Liver (tissue), 9 donors: ENCODE data around the gene EDA. TPM values are rescaled to one million over a fixed set of nuclear protein-coding genes. Genes with fewer than 3 reads are reported as not detected.

Experiments used
- DNase-seq: peaks from one replicate; pipeline ENCODE4 v3.0.0-alpha.2; 2017; ENCODE audit warnings: low spot score
- H3K27ac ChIP-seq, 2 donors: one replicate each; pipeline ENCODE4 v1.7.0; 2013; ENCODE audit warnings: inconsistent platforms in 2 of 2, low read length in 2 of 2, control low read depth in 1 of 2, low read depth in 1 of 2, mild to moderate bottlenecking in 1 of 2
- H3K27me3 ChIP-seq, 4 donors: one replicate each; pipeline versions ENCODE4 v1.6.1 to v1.7.0; 2013; ENCODE audit warnings: low read length in 3 of 4, inconsistent platforms in 1 of 4, mild to moderate bottlenecking in 1 of 4, moderate library complexity in 1 of 4; ENCODE audit not compliant: control insufficient read depth in 4 of 4, insufficient read depth in 4 of 4
- H3K36me3 ChIP-seq, 4 donors: one replicate each; pipeline versions ENCODE4 v1.6.1 to v1.7.0; 2013; ENCODE audit warnings: low read length in 3 of 4, mild to moderate bottlenecking in 3 of 4, low read depth in 1 of 4, moderate library complexity in 1 of 4; ENCODE audit not compliant: control insufficient read depth in 4 of 4, insufficient read depth in 3 of 4
- H3K4me1 ChIP-seq, 4 donors: one replicate each; pipeline versions ENCODE4 v1.6.1 to v1.7.0; 2013; ENCODE audit warnings: low read length in 3 of 4, mild to moderate bottlenecking in 3 of 4, moderate library complexity in 1 of 4; ENCODE audit not compliant: control insufficient read depth in 4 of 4, insufficient read depth in 4 of 4
- H3K4me3 ChIP-seq, 3 donors: one replicate each; pipeline versions ENCODE4 v1.6.1 to v1.7.0; 2013; ENCODE audit warnings: low read length in 3 of 3, control low read depth in 1 of 3, low read depth in 1 of 3, mild to moderate bottlenecking in 1 of 3
- H3K9ac ChIP-seq, 2 donors: one replicate each; pipeline ENCODE4 v1.7.0; 2013; ENCODE audit warnings: low read length in 2 of 2, mild to moderate bottlenecking in 2 of 2, moderate library complexity in 2 of 2, control low read depth in 1 of 2, low read depth in 1 of 2
- H3K9me3 ChIP-seq, 4 donors: one replicate each; pipeline versions ENCODE4 v1.6.1 to v1.7.0; 2013; ENCODE audit warnings: low read length in 3 of 4; ENCODE audit not compliant: control insufficient read depth in 4 of 4
- CTCF ChIP-seq: fragments of 150-350 bp; IDR thresholded peaks from 2 replicates; pipeline ENCODE4 v1.5.1; 2017; ENCODE audit warnings: improper control_type of control experiment, low read depth, low read length; ENCODE audit not compliant: missing input control
- EGR1 ChIP-seq, 2 donors: IDR thresholded peaks; 2 replicates each; pipeline ENCODE4 v1.6.1; 2016 to 2018; ENCODE audit warnings: antibody characterized with exemption in 2 of 2, low read depth in 2 of 2
- FOXA1 ChIP-seq: IDR thresholded peaks from 2 replicates; pipeline ENCODE4 v1.6.1; 2016; ENCODE audit warnings: antibody characterized with exemption
- FOXA2 ChIP-seq: IDR thresholded peaks from 2 replicates; pipeline ENCODE4 v1.6.1; 2016; ENCODE audit warnings: antibody characterized with exemption
- GABPA ChIP-seq, 2 donors: IDR thresholded peaks in 1 of 2; conservative IDR thresholded peaks in 1 of 2; 2 replicates each; pipeline ENCODE4 v1.6.1; 2016; ENCODE audit warnings: antibody characterized with exemption in 2 of 2, mild to moderate bottlenecking in 1 of 2, moderate library complexity in 1 of 2
- HNF4A ChIP-seq, 2 donors: conservative IDR thresholded peaks; 2 replicates each; pipeline ENCODE4 v1.6.1; 2016; ENCODE audit warnings: antibody characterized with exemption in 2 of 2, mild to moderate bottlenecking in 2 of 2
- HNF4G ChIP-seq: IDR thresholded peaks from 2 replicates; pipeline ENCODE4 v1.6.1; 2016; ENCODE audit warnings: antibody characterized with exemption
- JUND ChIP-seq, 2 donors: IDR thresholded peaks; 2 replicates each; pipeline ENCODE4 v1.6.1; 2016; ENCODE audit warnings: antibody characterized with exemption in 2 of 2
- NR2F2 ChIP-seq: IDR thresholded peaks from 2 replicates; pipeline ENCODE4 v1.6.1; 2016; ENCODE audit warnings: antibody characterized with exemption
- RAD21 ChIP-seq, 2 donors: IDR thresholded peaks; 2 replicates each; pipeline ENCODE4 v1.6.1; 2016; ENCODE audit warnings: antibody characterized with exemption in 2 of 2, mild to moderate bottlenecking in 2 of 2
- REST ChIP-seq: IDR thresholded peaks from 2 replicates; pipeline ENCODE4 v1.6.1; 2016; ENCODE audit warnings: antibody characterized with exemption, mild to moderate bottlenecking
- RXRA ChIP-seq, 2 donors: IDR thresholded peaks; 2 replicates each; pipeline ENCODE4 v1.6.1; 2017 to 2018; ENCODE audit warnings: antibody characterized with exemption in 2 of 2, mild to moderate bottlenecking in 1 of 2
- SP1 ChIP-seq: IDR thresholded peaks from 2 replicates; pipeline ENCODE4 v1.6.1; 2018; ENCODE audit warnings: antibody characterized with exemption, mild to moderate bottlenecking
- TAF1 ChIP-seq: conservative IDR thresholded peaks from 2 replicates; pipeline ENCODE4 v1.6.1; 2016; ENCODE audit warnings: antibody characterized with exemption, mild to moderate bottlenecking
- YY1 ChIP-seq: IDR thresholded peaks from 2 replicates; pipeline ENCODE4 v1.6.1; 2016; ENCODE audit warnings: antibody characterized with exemption, mild to moderate bottlenecking
- ZBTB33 ChIP-seq: IDR thresholded peaks from 2 replicates; pipeline ENCODE4 v1.6.1; 2016; ENCODE audit warnings: antibody characterized with exemption
- WGBS: extraction: QIAGEN DNeasy Blood & Tissue Kit; methylation state at CpG from one replicate; pipeline ENCODE4 v1.1.7; 2013; 5-methylcytosine and 5-hydroxymethylcytosine counted together
- polyA plus RNA-seq, 2 donors: library from polyadenylated mRNA; stranded (reverse) in 1 of 2; unstranded in 1 of 2; fragments of 200-250 nt in 1 of 2; fragments of >200 nt in 1 of 2; fragmentation: Nextera tagmentation in 1 of 2; extraction: Ambion mirVana in 1 of 2; gene quantifications; one replicate each; pipeline versions ENCODE4 v1.2.1 to v1.2.3, GENCODE V29; 2013 to 2015
- total RNA-seq, 2 donors: library from RNA; depleted of rRNA; stranded (reverse); fragments of >200 nt; gene quantifications; one replicate each; pipeline ENCODE4 v1.2.3, GENCODE V29; 2014
- TF ChIP-seq, protein P1 (sequence below): IDR thresholded peaks from 2 replicates; pipeline ENCODE4 v1.6.1; 2016; ENCODE audit warnings: antibody characterized with exemption
- TF ChIP-seq, protein P2 (sequence below): IDR thresholded peaks from 2 replicates; pipeline ENCODE4 v1.6.1; 2016; ENCODE audit warnings: antibody characterized with exemption
- donor health status: healthy.
- donor health status: healthy.
- donor health status: healthy.
- donor health status: healthy.
- donor health status: healthy.

EDA gene
- total and polyA plus RNA-seq, 4 donors = 0.39 to 2.6 (median 1.5) TPM

DNA sequence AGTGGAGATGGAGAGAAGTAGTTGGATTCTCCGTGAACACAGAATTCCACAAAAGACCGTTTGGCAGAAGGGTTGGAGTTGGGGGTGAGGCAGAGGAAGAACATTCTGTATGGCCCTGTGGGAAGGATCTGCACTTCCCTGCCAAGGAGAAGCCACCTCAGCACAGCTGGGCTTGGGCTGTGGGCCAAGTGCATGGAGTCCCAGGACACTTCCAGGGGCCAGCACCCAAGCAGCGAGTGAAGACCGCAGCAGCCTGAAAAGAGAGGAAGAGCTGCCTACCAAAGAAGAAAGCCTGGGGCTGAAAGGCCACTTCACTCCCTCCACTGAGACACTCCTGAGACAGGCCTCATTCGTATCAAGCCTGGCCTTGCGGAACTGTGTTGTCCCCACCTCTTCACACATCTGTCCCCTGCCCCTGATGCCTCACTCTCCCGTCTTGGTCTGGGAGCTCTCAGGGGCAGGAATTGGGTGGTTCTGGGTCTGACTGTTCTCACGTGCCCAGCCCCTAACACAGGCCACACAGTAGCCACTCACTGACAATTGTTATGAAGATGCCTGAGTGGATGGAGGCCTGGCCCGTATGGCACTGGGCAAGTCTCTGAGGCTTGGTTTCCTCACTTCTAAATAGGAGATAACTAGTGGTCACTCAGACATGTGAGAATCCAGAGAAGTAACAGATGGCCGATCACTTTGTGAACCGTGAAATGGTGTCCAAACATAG is 437.1 kb downstream of the EDA start:
- WGBS = 85% methylated on average over 11 of the region's 11 CpGs
- Histone ChIP-seq H3K36me3 (no peaks in the 10 kb centered on the region), H3K9me3 (no peaks in the 10 kb centered on the region), H3K27me3 (no peaks in the 10 kb centered on the region), H3K4me1 (no peaks in the 10 kb centered on the region), H3K27ac (no peak overlapping the region), H3K9ac (no peak overlapping the region), H3K4me3 (no peak overlapping the region)
- TF ChIP-seq, protein P1, sequence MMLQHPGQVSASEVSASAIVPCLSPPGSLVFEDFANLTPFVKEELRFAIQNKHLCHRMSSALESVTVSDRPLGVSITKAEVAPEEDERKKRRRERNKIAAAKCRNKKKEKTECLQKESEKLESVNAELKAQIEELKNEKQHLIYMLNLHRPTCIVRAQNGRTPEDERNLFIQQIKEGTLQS = no peak
- no peak for TF ChIP-seq CTCF
- TF ChIP-seq ZBTB33 = no peak
- TF ChIP-seq RXRA (IDR thresholded peaks at IDR 0.05) = no peak
- TF ChIP-seq, protein P2, sequence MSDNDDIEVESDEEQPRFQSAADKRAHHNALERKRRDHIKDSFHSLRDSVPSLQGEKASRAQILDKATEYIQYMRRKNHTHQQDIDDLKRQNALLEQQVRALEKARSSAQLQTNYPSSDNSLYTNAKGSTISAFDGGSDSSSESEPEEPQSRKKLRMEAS = no peak
- TF ChIP-seq YY1 = no peak
- no peak for TF ChIP-seq RAD21 (IDR thresholded peaks at IDR 0.05)
- no peak for TF ChIP-seq SP1
- TF ChIP-seq HNF4G = no peak
- no peak for TF ChIP-seq HNF4A (conservative IDR thresholded peaks at IDR 0.05)
- no peak for TF ChIP-seq GABPA (IDR thresholded peaks at IDR 0.05 in 1 of 2, conservative IDR thresholded peaks at IDR 0.05 in 1 of 2)
- TF ChIP-seq REST = no peak
- TF ChIP-seq NR2F2 = no peak
- TF ChIP-seq FOXA1 = no peak
- TF ChIP-seq TAF1 = no peak
- TF ChIP-seq FOXA2 = no peak
- TF ChIP-seq EGR1 (IDR thresholded peaks at IDR 0.05; ENCODE audit: low read depth in 2 of 2) = no peak
- no peak for TF ChIP-seq JUND (IDR thresholded peaks at IDR 0.05)
- no peak for DNase-seq
